ENCODE results near the gene PAX8. TPM values are rescaled to one million over a fixed set of nuclear protein-coding genes. Genes with fewer than 3 reads are reported as not detected.

Gene PAX8
- total RNA-seq, 1 experiment from 2014 or later = 0.15 TPM

DNA sequence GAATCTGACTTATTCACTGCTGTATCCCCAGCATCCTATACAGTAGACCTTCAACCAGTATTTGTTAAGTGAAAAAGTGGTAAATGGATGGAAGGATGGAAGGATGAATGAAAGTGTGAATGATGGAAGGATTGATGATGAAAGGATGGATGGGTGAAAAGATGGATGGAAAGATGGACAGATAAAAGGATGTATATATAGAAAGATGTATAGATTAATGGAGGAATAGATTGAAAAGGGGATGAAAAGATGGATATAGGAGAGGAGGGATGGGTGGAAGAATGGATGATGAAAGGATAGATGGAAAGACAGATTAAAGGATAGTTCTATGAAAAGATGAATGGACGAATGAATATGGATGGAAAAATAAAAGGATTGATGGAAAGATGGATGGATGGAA lies 54.9 kb downstream of the PAX8 start:
- BruUV-seq (replicated peaks) = no TSS peak
- DNase-seq (ENCODE audit: low read depth, low spot score) (no peak), ATAC-seq (no peak)
- H3K9me3 ChIP-seq (ENCODE audit: control insufficient read depth, insufficient read depth, low read depth, low read length) = no peaks in the 10 kb centered on the region
- ChIA-PET POLR2A (no interaction called here), CTCF (no interaction called here)
- in situ Hi-C loops (cut with HindIII; ENCODE audit: low pct_unique_long_range_greater_than_20kb, low sequenced_read_pairs) (no loop called here), intact Hi-C loops (cut with micrococcal nuclease; ENCODE audit: unreplicated experiment) (no loop called here)
- no peak overlapping the region for H3K4me3 ChIP-seq (ENCODE audit: low read depth in 2 of 2, low read length in 2 of 2)
- peaks cover 3% of the 10 kb centered on the region; the same call in 1 of the 2 replicates for H3K4me1 ChIP-seq (ENCODE audit: control insufficient read depth, insufficient read depth, low read length)
- no peaks in the 10 kb centered on the region for H3K36me3 ChIP-seq (ENCODE audit: control insufficient read depth, insufficient read depth, low read length)
- no peak overlapping the region for H3K27ac ChIP-seq (ENCODE audit: low read length)
- no peaks in the 10 kb centered on the region for H3K27me3 ChIP-seq (ENCODE audit: control insufficient read depth, insufficient read depth, low read length)
- TF ChIP-seq POLR2AphosphoS5 (IDR thresholded peaks at IDR 0.05; ENCODE audit: low read depth, low read length) (no peak), TCF7L2 (IDR thresholded peaks at IDR 0.05; ENCODE audit: low read depth, low read length) (no peak), SIN3A (IDR thresholded peaks at IDR 0.05; ENCODE audit: borderline replicate concordance, insufficient read depth, low read depth, low read length) (no peak)
- TF ChIP-seq, protein P1, sequence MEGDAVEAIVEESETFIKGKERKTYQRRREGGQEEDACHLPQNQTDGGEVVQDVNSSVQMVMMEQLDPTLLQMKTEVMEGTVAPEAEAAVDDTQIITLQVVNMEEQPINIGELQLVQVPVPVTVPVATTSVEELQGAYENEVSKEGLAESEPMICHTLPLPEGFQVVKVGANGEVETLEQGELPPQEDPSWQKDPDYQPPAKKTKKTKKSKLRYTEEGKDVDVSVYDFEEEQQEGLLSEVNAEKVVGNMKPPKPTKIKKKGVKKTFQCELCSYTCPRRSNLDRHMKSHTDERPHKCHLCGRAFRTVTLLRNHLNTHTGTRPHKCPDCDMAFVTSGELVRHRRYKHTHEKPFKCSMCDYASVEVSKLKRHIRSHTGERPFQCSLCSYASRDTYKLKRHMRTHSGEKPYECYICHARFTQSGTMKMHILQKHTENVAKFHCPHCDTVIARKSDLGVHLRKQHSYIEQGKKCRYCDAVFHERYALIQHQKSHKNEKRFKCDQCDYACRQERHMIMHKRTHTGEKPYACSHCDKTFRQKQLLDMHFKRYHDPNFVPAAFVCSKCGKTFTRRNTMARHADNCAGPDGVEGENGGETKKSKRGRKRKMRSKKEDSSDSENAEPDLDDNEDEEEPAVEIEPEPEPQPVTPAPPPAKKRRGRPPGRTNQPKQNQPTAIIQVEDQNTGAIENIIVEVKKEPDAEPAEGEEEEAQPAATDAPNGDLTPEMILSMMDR (IDR thresholded peaks at IDR 0.05) = no peak
- TF ChIP-seq, protein P2, sequence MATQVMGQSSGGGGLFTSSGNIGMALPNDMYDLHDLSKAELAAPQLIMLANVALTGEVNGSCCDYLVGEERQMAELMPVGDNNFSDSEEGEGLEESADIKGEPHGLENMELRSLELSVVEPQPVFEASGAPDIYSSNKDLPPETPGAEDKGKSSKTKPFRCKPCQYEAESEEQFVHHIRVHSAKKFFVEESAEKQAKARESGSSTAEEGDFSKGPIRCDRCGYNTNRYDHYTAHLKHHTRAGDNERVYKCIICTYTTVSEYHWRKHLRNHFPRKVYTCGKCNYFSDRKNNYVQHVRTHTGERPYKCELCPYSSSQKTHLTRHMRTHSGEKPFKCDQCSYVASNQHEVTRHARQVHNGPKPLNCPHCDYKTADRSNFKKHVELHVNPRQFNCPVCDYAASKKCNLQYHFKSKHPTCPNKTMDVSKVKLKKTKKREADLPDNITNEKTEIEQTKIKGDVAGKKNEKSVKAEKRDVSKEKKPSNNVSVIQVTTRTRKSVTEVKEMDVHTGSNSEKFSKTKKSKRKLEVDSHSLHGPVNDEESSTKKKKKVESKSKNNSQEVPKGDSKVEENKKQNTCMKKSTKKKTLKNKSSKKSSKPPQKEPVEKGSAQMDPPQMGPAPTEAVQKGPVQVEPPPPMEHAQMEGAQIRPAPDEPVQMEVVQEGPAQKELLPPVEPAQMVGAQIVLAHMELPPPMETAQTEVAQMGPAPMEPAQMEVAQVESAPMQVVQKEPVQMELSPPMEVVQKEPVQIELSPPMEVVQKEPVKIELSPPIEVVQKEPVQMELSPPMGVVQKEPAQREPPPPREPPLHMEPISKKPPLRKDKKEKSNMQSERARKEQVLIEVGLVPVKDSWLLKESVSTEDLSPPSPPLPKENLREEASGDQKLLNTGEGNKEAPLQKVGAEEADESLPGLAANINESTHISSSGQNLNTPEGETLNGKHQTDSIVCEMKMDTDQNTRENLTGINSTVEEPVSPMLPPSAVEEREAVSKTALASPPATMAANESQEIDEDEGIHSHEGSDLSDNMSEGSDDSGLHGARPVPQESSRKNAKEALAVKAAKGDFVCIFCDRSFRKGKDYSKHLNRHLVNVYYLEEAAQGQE (IDR thresholded peaks at IDR 0.05; ENCODE audit: insufficient read depth in 1 of 2, low read depth in 2 of 2, low read length in 1 of 2) = no peak

GRCh38 chr2:113221846-113222245 lies 56.9 kb downstream of the PAX8 start:
- H3K36me3 ChIP-seq (ENCODE audit: control insufficient read depth, insufficient read depth, low read length) = no peaks in the 10 kb centered on the region
- intact Hi-C loops (cut with micrococcal nuclease; ENCODE audit: unreplicated experiment) = no loop called here
- CTCF ChIA-PET = no interaction called here
- no peaks in the 10 kb centered on the region for H3K27me3 ChIP-seq (ENCODE audit: control insufficient read depth, insufficient read depth, low read length)
- 0 out of 2 replicates have a peak, but pooled peaks cover 3% of the 10 kb centered on the region for H3K4me1 ChIP-seq (ENCODE audit: control insufficient read depth, insufficient read depth, low read length)
- no peaks in the 10 kb centered on the region for H3K9me3 ChIP-seq (ENCODE audit: control insufficient read depth, insufficient read depth, low read depth, low read length)
- in situ Hi-C loops (cut with HindIII; ENCODE audit: low pct_unique_long_range_greater_than_20kb, low sequenced_read_pairs) = no loop called here
- ATAC-seq = no peak
- H3K27ac ChIP-seq (ENCODE audit: low read length) = no peak overlapping the region
- TF ChIP-seq, protein P2 (IDR thresholded peaks at IDR 0.05; ENCODE audit: insufficient read depth in 1 of 2, low read depth in 2 of 2, low read length in 1 of 2) = no peak
- no peak for TF ChIP-seq SIN3A (IDR thresholded peaks at IDR 0.05; ENCODE audit: borderline replicate concordance, insufficient read depth, low read depth, low read length)
- TF ChIP-seq, protein P1 (IDR thresholded peaks at IDR 0.05) = no peak
- TF ChIP-seq TCF7L2 (IDR thresholded peaks at IDR 0.05; ENCODE audit: low read depth, low read length) = no peak
- no peak for TF ChIP-seq POLR2AphosphoS5 (IDR thresholded peaks at IDR 0.05; ENCODE audit: low read depth, low read length)
- BruUV-seq (replicated peaks) = no TSS peak
- POLR2A ChIA-PET = no interaction called here
- no peak for DNase-seq (ENCODE audit: low read depth, low spot score)
- no peak overlapping the region for H3K4me3 ChIP-seq (ENCODE audit: low read depth in 2 of 2, low read length in 2 of 2)

Data from Panc1 (cell line).